B cell (primary cell): ENCODE data around the gene MYRIP.
"Not testable (repeated sequence)": the region's sequence is repeated elsewhere in the genome, so short reads cannot be mapped to it uniquely, and the experiment has no call there.

ENCODE experiments used
- CTCF ChIP-seq: fragments of 200-600 bp; IDR thresholded peaks from one replicate; pipeline ENCODE4 v1.8.0; 2022; ENCODE audit warnings: antibody characterized with exemption, mild to moderate bottlenecking
- EZH2 ChIP-seq: IDR thresholded peaks from 2 replicates; pipeline ENCODE4 v1.6.1; 2012; ENCODE audit warnings: borderline replicate concordance, low read depth, mild to moderate bottlenecking, moderate library complexity, low read length; ENCODE audit not compliant: insufficient read depth, poor library complexity, severe bottlenecking

DNA sequence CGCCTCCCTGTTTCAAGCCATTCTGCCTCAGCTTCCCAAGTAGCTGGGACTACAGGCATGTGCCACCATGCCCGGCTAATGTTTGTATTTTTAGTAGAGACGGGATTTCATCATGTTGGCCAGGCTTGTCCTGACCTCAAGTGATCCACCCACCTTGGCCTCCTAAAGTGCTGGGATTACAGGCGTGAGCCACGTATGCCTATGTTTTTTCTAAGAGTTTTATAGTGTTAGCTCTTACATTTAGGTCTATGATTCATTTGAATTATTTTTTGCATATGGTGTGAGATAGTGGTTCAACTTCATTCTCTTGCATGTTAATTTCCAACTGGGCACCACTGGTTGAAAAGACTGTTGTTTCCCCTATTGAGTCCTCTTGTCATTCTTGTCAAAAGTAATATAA, 473.6 kb downstream of the MYRIP start:
- TF ChIP-seq CTCF, EZH2: not testable (repeated sequence)
